DND-41 (cell line): ENCODE results near the gene DOCK6.

Source experiments
- CTCF ChIP-seq: IDR thresholded peaks from 2 replicates; pipeline ENCODE4 v1.5.1; 2012; ENCODE audit warnings: borderline replicate concordance, low read length, moderate library complexity, mild to moderate bottlenecking; ENCODE audit not compliant: poor library complexity, severe bottlenecking; ENCODE audit errors: extremely low read depth
- EZH2 ChIP-seq: IDR thresholded peaks from 3 replicates; pipeline ENCODE4 v1.6.1; 2012; ENCODE audit warnings: borderline replicate concordance, low read depth, mild to moderate bottlenecking, moderate library complexity, low read length, inconsistent platforms; ENCODE audit not compliant: severe bottlenecking

- TF ChIP-seq CTCF (no peak), EZH2 (no peak)
These were observed 823 bp downstream of the DOCK6 start for GRCh38 chr19:11261431-11261970.
